AG04450 (cell line): ENCODE data around the gene ALKBH5. TPM values are rescaled to one million over a fixed set of nuclear protein-coding genes. Genes with fewer than 3 reads are reported as not detected.
"Not testable (repeated sequence)": the region's sequence is repeated elsewhere in the genome, so short reads cannot be mapped to it uniquely, and the experiment has no call there.

Source experiments
- CTCF ChIA-PET: fragments of 300-600, 350-600 bp; formaldehyde crosslinking; extraction: SDS; loops from one replicate; lab custom pipeline; 2022; ENCODE audit warnings: antibody characterized with exemption, inconsistent platforms; lab: Charles Lee
- POLR2A ChIA-PET: fragments of 350-600 bp; formaldehyde crosslinking; extraction: SDS; loops from one replicate; lab custom pipeline; 2021; ENCODE audit warnings: antibody characterized with exemption, inconsistent platforms; lab: Yijun Ruan, JAX
- DNase-seq: peaks from one replicate; pipeline ENCODE4 v3.0.0-alpha.2; 2011; ENCODE audit warnings: low read depth, low spot score
- H3K27ac ChIP-seq: one replicate; pipeline ENCODE4 v1.5.1; 2012; ENCODE audit warnings: low read depth, low read length, control low read depth
- H3K27me3 ChIP-seq: one replicate; pipeline ENCODE4 v1.6.0; 2012; ENCODE audit warnings: low read length; ENCODE audit not compliant: control insufficient read depth, insufficient read depth
- H3K4me3 ChIP-seq: 2 replicates; pipeline ENCODE4 v1.5.1; 2011; ENCODE audit warnings: mild to moderate bottlenecking, low read depth, low read length, control low read depth
- H3K9me3 ChIP-seq: 2 replicates; pipeline ENCODE4 v1.5.1; 2012; ENCODE audit warnings: low read length; ENCODE audit not compliant: control insufficient read depth, insufficient read depth
- CTCF ChIP-seq: IDR thresholded peaks from 2 replicates; pipeline ENCODE4 v1.5.1; 2011; ENCODE audit warnings: low read depth, low read length, control low read depth, inconsistent platforms
- polyA plus RNA-seq: library from polyadenylated mRNA; depleted of rRNA; stranded (reverse); fragments of >200 nt; gene quantifications from 2 replicates; pipeline ENCODE4 v1.2.3, GENCODE V29; 2011

Gene ALKBH5
- polyA plus RNA-seq, 1 experiment, result 59.9 TPM

GRCh38 chr17:18213666-18214270 lies 30.1 kb downstream of the ALKBH5 start:
- no peak for TF ChIP-seq CTCF
- no peak for DNase-seq
- H3K27ac ChIP-seq, result no peak overlapping the region
- no peaks in the 10 kb centered on the region for H3K27me3 ChIP-seq
- POLR2A ChIA-PET, result interaction anchor here (0.6 to 1.3 kb wide), 2 partner anchors 10 to 99 kb away, joined by 4 to 8 read pairs; no protein-coding TSS in a partner anchor
- H3K4me3 ChIP-seq, result no peak overlapping the region
- CTCF ChIA-PET, result interaction anchor here (0.7 kb wide), 1 partner anchor 118 kb away, joined by 6 read pairs; no protein-coding TSS in a partner anchor
- H3K9me3 ChIP-seq, result no peaks in the 10 kb centered on the region

- H3K4me3 ChIP-seq, POLR2A ChIA-PET, H3K27me3 ChIP-seq, H3K9me3 ChIP-seq, H3K27ac ChIP-seq, DNase-seq: not testable (repeated sequence)
- CTCF ChIA-PET, result interaction anchor here (0.6 to 0.7 kb wide), 2 partner anchors 68 to 129 kb away, joined by 5 read pairs; no protein-coding TSS in a partner anchor
These were observed 33.3 kb downstream of the ALKBH5 start for GRCh38 chr17:18216906-18217305.

- no peak for DNase-seq
- peak; percentile 96 for TF ChIP-seq CTCF
- ChIA-PET CTCF (interaction anchor here (0.5 to 0.9 kb wide), 6 partner anchors 11 to 128 kb away, joined by 3 to 5 read pairs (median 4); no protein-coding TSS in a partner anchor), POLR2A (interaction anchor here (1.0 kb wide), 1 partner anchor 34 kb away, joined by 3 read pairs; the partner anchor contains the start of gene ALKBH5)
- H3K4me3 ChIP-seq, result no peak overlapping the region
- H3K27ac ChIP-seq, result no peak overlapping the region
- no peaks in the 10 kb centered on the region for H3K9me3 ChIP-seq
- H3K27me3 ChIP-seq, result no peaks in the 10 kb centered on the region
These were observed 33.9 kb downstream of the ALKBH5 start for GRCh38 chr17:18217412-18218015.

- Histone ChIP-seq H3K27ac (no peak overlapping the region), H3K9me3 (no peaks in the 10 kb centered on the region), H3K27me3 (no peaks in the 10 kb centered on the region), H3K4me3 (no peak overlapping the region)
- TF ChIP-seq CTCF, result no peak
- no peak for DNase-seq
- ChIA-PET POLR2A (no interaction called here), CTCF (interaction anchor here (0.8 to 1.5 kb wide), 2 partner anchors 8 to 25 kb away, joined by 3 read pairs; no protein-coding TSS in a partner anchor)
These were observed 35.3 kb downstream of the ALKBH5 start for GRCh38 chr17:18218756-18219415.

- TF ChIP-seq CTCF, result no peak
- Histone ChIP-seq H3K27me3 (no peaks in the 10 kb centered on the region), H3K4me3 (no peak overlapping the region), H3K27ac (peak overlapping the region; percentile 73), H3K9me3 (no peaks in the 10 kb centered on the region; the same call in 1 of the 2 replicates)
- ChIA-PET POLR2A (interaction anchor here (0.9 to 1.0 kb wide), 2 partner anchors 12 to 40 kb away, joined by 3 read pairs; partner anchors contain the start of gene ALKBH5), CTCF (no interaction called here)
- no peak for DNase-seq
These were observed 40.4 kb downstream of the ALKBH5 start for GRCh38 chr17:18224053-18224386.
